ENCODE measurements around the gene SGSM1.

GRCh38 chr22:24759765-24760164 lies 46.2 kb upstream of the SGSM1 start:
- TF ChIP-seq, protein P1, sequence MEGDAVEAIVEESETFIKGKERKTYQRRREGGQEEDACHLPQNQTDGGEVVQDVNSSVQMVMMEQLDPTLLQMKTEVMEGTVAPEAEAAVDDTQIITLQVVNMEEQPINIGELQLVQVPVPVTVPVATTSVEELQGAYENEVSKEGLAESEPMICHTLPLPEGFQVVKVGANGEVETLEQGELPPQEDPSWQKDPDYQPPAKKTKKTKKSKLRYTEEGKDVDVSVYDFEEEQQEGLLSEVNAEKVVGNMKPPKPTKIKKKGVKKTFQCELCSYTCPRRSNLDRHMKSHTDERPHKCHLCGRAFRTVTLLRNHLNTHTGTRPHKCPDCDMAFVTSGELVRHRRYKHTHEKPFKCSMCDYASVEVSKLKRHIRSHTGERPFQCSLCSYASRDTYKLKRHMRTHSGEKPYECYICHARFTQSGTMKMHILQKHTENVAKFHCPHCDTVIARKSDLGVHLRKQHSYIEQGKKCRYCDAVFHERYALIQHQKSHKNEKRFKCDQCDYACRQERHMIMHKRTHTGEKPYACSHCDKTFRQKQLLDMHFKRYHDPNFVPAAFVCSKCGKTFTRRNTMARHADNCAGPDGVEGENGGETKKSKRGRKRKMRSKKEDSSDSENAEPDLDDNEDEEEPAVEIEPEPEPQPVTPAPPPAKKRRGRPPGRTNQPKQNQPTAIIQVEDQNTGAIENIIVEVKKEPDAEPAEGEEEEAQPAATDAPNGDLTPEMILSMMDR (conservative IDR thresholded peaks at IDR 0.05; ENCODE audit: low read length) = no peak
- no peak for TF ChIP-seq EZH2phosphoT487 (IDR thresholded peaks at IDR 0.05; ENCODE audit: borderline replicate concordance)
